PC-3 (cell line): Measurements from ENCODE around the gene IFIT2. TPM values are rescaled to one million over a fixed set of nuclear protein-coding genes. Genes with fewer than 3 reads are reported as not detected.

Experiments used
- ATAC-seq: fragments of 200-7000 bp; cut with Tn5 transposase; 2 replicates; pipeline ENCODE4 v1.9.1; 2020; ENCODE audit warnings: mild to moderate bottlenecking, moderate library complexity
- BruUV-seq: library from RNA; stranded (reverse); fragments of 400-500 nt; replicated peaks from 2 replicates; lab custom pipeline; 2021; lab: Mats Ljungman, UMichigan
- CTCF ChIA-PET: fragments of 300-600 bp; sonication (Branson Sonifier 250); formaldehyde crosslinking; loops from one replicate; lab custom pipeline; 2022; ENCODE audit warnings: antibody characterized with exemption; lab: Charles Lee
- POLR2A ChIA-PET: fragments of 300-600 bp; sonication (Branson Sonifier 250); formaldehyde crosslinking; loops from one replicate; lab custom pipeline; 2022; ENCODE audit warnings: antibody characterized with exemption; ENCODE audit not compliant: unreplicated experiment; lab: Charles Lee
- DNase-seq: peaks from one replicate; pipeline ENCODE4 v3.0.0-alpha.2; 2015
- H2AFZ ChIP-seq: fragments of 300-600 bp; sonication (generic); 2 replicates; pipeline ENCODE4 v1.6.0; 2016; ENCODE audit warnings: antibody characterized with exemption, low read length
- H3F3A ChIP-seq: fragments of 300-600 bp; sonication (generic); one replicate; pipeline ENCODE4 v1.6.0; 2017; ENCODE audit warnings: antibody characterized with exemption, low read length, control low read depth, mild to moderate bottlenecking; ENCODE audit not compliant: unreplicated experiment
- H3K27ac ChIP-seq: fragments of 300-600 bp; sonication (generic); 2 replicates; pipeline ENCODE4 v1.5.1; 2016; ENCODE audit warnings: mild to moderate bottlenecking, low read length
- H3K27me3 ChIP-seq: fragments of 300-600 bp; sonication (generic); 2 replicates; pipeline ENCODE4 v1.6.1; 2016; ENCODE audit warnings: low read length, mixed read lengths
- H3K36me3 ChIP-seq: fragments of 300-600 bp; sonication (generic); 2 replicates; pipeline ENCODE4 v1.6.1; 2016; ENCODE audit warnings: low read depth, mixed run types, low read length, mixed read lengths
- H3K4me1 ChIP-seq: fragments of 300-600 bp; sonication (generic); 2 replicates; pipeline ENCODE4 v1.5.1; 2016; ENCODE audit warnings: low read length; ENCODE audit not compliant: insufficient read depth
- H3K4me2 ChIP-seq: fragments of 300-600 bp; sonication (generic); 2 replicates; pipeline ENCODE4 v1.6.0; 2016; ENCODE audit warnings: low read length
- H3K4me3 ChIP-seq: fragments of 300-600 bp; sonication (generic); 2 replicates; pipeline ENCODE4 v1.5.1; 2016; ENCODE audit warnings: mild to moderate bottlenecking, low read length, mixed read lengths
- H3K79me2 ChIP-seq: fragments of 300-600 bp; sonication (generic); 2 replicates; pipeline ENCODE4 v1.6.1; 2017; ENCODE audit warnings: low read length, mixed read lengths
- H3K9ac ChIP-seq: fragments of 300-600 bp; sonication (generic); 2 replicates; pipeline ENCODE4 v1.6.0; 2016; ENCODE audit warnings: mild to moderate bottlenecking, low read length
- H3K9me2 ChIP-seq: fragments of 300-600 bp; sonication (generic); replicated peaks from 2 replicates; pipeline ENCODE4 v1.6.1; 2016; ENCODE audit warnings: mixed run types, low read length, mixed read lengths
- H3K9me3 ChIP-seq: fragments of 300-600 bp; sonication (generic); 2 replicates; pipeline ENCODE4 v1.6.1; 2016; ENCODE audit warnings: low read length, mixed read lengths
- H4K20me1 ChIP-seq: fragments of 300-600 bp; sonication (generic); 2 replicates; pipeline ENCODE4 v1.6.1; 2016; ENCODE audit warnings: low read length, mixed read lengths
- CTCF ChIP-seq: fragments of 300-600 bp; sonication (generic); conservative IDR thresholded peaks from 2 replicates; pipeline ENCODE4 v1.5.1; 2017; ENCODE audit warnings: antibody characterized with exemption, low read depth, mild to moderate bottlenecking, low read length
- EZH2 ChIP-seq: fragments of 300-600 bp; sonication (generic); IDR thresholded peaks from one replicate; pipeline ENCODE4 v1.6.1; 2017; ENCODE audit warnings: antibody characterized with exemption, mild to moderate bottlenecking, low read length; ENCODE audit not compliant: unreplicated experiment
- EZH2phosphoT487 ChIP-seq: fragments of 300-600 bp; sonication (generic); IDR thresholded peaks from 2 replicates; pipeline ENCODE4 v1.6.1; 2018; ENCODE audit warnings: mild to moderate bottlenecking, antibody characterized with exemption, low read length, borderline replicate concordance
- intact Hi-C: fragments of 100-400 bp; cut with micrococcal nuclease; formaldehyde crosslinking; loops from 2 replicates; pipeline ENCODE4 v1.9.0; 2023
- total RNA-seq: library from RNA; depleted of rRNA; stranded (reverse); fragments of >200 nt; gene quantifications from 2 replicates; pipeline ENCODE4 v1.2.3, GENCODE V29; 2014

IFIT2 gene
- total RNA-seq, 1 experiment from 2014 or later: 8.6 TPM

GRCh38 chr10:89273680-89274079 is 28.2 kb upstream of the IFIT2 start:
- ATAC-seq: no peak
- Histone ChIP-seq H3K4me3 (no peak overlapping the region), H3K9me2 (no peaks in the 10 kb centered on the region), H3K9ac (no peak overlapping the region), H3F3A (no peaks in the 10 kb centered on the region), H3K27ac (no peak overlapping the region), H4K20me1 (no peaks in the 10 kb centered on the region), H3K9me3 (no peaks in the 10 kb centered on the region), H3K4me1 (peaks cover 47% of the 10 kb centered on the region), H2AFZ (no peak overlapping the region), H3K4me2 (no peak overlapping the region), H3K79me2 (no peaks in the 10 kb centered on the region), H3K27me3 (no peaks in the 10 kb centered on the region), H3K36me3 (no peaks in the 10 kb centered on the region)
- no peak for DNase-seq
- intact Hi-C loops: no loop called here
- BruUV-seq: no TSS peak
- CTCF ChIA-PET: interaction anchor here (0.5 to 0.6 kb wide), 2 partner anchors 40 to 119 kb away, joined by 5 to 17 read pairs; partner anchors contain the start of gene IFIT1
- POLR2A ChIA-PET: no interaction called here
- no peak for TF ChIP-seq EZH2
- TF ChIP-seq CTCF: no peak
- TF ChIP-seq EZH2phosphoT487: no peak

- ChIA-PET CTCF (no interaction called here), POLR2A (no interaction called here)
- H3K27me3 ChIP-seq: no peaks in the 10 kb centered on the region
- peak overlapping the region; percentile 54; the same call in 1 of the 2 replicates for H3K4me2 ChIP-seq
- H2AFZ ChIP-seq: no peak overlapping the region
- no peak for DNase-seq
- no peaks in the 10 kb centered on the region for H3K9me2 ChIP-seq
- BruUV-seq: no TSS peak
- H3K36me3 ChIP-seq: no peaks in the 10 kb centered on the region
- peaks cover 4% of the 10 kb centered on the region for H3F3A ChIP-seq
- H3K79me2 ChIP-seq: no peaks in the 10 kb centered on the region
- H3K4me1 ChIP-seq: peaks cover 54% of the 10 kb centered on the region
- H4K20me1 ChIP-seq: no peaks in the 10 kb centered on the region
- no peak overlapping the region for H3K4me3 ChIP-seq
- no peak for TF ChIP-seq CTCF
- no peak for TF ChIP-seq EZH2phosphoT487
- TF ChIP-seq EZH2: no peak
- intact Hi-C loops: loop anchor here (5.0 kb wide), 1 partner anchor 77 kb away; no protein-coding TSS in a partner anchor
- no peak for ATAC-seq
- peak overlapping the region; percentile 57; the same call in 1 of the 2 replicates for H3K27ac ChIP-seq
- no peak overlapping the region for H3K9ac ChIP-seq
- H3K9me3 ChIP-seq: no peaks in the 10 kb centered on the region
These were observed 26.9 kb upstream of the IFIT2 start for GRCh38 chr10:89274928-89275327.

GRCh38 chr10:89275383-89275782 is 26.5 kb upstream of the IFIT2 start:
- Histone ChIP-seq H3K27ac (peak overlapping the region; percentile 57), H3K79me2 (no peaks in the 10 kb centered on the region), H3K9ac (no peak overlapping the region), H3K9me2 (no peaks in the 10 kb centered on the region), H2AFZ (no peak overlapping the region), H4K20me1 (no peaks in the 10 kb centered on the region), H3K4me1 (peaks cover 53% of the 10 kb centered on the region), H3K4me2 (peak overlapping the region; percentile 54), H3K4me3 (0 out of 2 replicates have a peak overlapping the region, but pooled peaks have one; percentile 19), H3K27me3 (no peaks in the 10 kb centered on the region), H3K36me3 (no peaks in the 10 kb centered on the region), H3F3A (peaks cover 4% of the 10 kb centered on the region), H3K9me3 (no peaks in the 10 kb centered on the region)
- BruUV-seq: no TSS peak
- ATAC-seq (no peak), DNase-seq (peak; percentile 79)
- TF ChIP-seq CTCF: no peak
- ChIA-PET POLR2A (no interaction called here), CTCF (no interaction called here)
- intact Hi-C loops: loop anchor here (5.0 kb wide), 1 partner anchor 77 kb away; no protein-coding TSS in a partner anchor
